Neural cell (in vitro differentiated cells): ENCODE data around the gene VPREB1.
"Not testable (repeated sequence)": the region's sequence is repeated elsewhere in the genome, so short reads cannot be mapped to it uniquely, and the experiment has no call there.

Experiments
- EP300 ChIP-seq: fragments of 450-650 bp; conservative IDR thresholded peaks from 2 replicates; pipeline ENCODE4 v1.6.1; 2014; ENCODE audit warnings: antibody characterized with exemption, mild to moderate bottlenecking, moderate library complexity; ENCODE audit not compliant: poor library complexity, severe bottlenecking
- EZH2 ChIP-seq: fragments of 200-600, 300-800 bp; shearing (Covaris generic), sonication (generic); IDR thresholded peaks from 2 replicates; pipeline ENCODE4 v1.6.1; 2014; ENCODE audit warnings: antibody characterized with exemption, low read length, borderline replicate concordance, mild to moderate bottlenecking; ENCODE audit not compliant: insufficient read depth, poor library complexity, severe bottlenecking
- POLR2AphosphoS5 ChIP-seq: IDR thresholded peaks from 2 replicates; pipeline ENCODE4 v1.6.1; 2012
- SMC3 ChIP-seq: fragments of 450-650 bp; conservative IDR thresholded peaks from 2 replicates; pipeline ENCODE4 v1.6.1; 2014; ENCODE audit warnings: antibody characterized with exemption, mild to moderate bottlenecking, moderate library complexity; ENCODE audit not compliant: poor library complexity
- TF ChIP-seq, protein P1 (sequence below): fragments of 450-650 bp; IDR thresholded peaks from 2 replicates; pipeline ENCODE4 v1.5.1; 2014; ENCODE audit warnings: antibody characterized with exemption, mild to moderate bottlenecking, moderate library complexity; ENCODE audit not compliant: poor library complexity, severe bottlenecking
- TF ChIP-seq, protein P2 (sequence below): IDR thresholded peaks from 2 replicates; pipeline ENCODE4 v1.6.1; 2012; ENCODE audit warnings: borderline replicate concordance

DNA sequence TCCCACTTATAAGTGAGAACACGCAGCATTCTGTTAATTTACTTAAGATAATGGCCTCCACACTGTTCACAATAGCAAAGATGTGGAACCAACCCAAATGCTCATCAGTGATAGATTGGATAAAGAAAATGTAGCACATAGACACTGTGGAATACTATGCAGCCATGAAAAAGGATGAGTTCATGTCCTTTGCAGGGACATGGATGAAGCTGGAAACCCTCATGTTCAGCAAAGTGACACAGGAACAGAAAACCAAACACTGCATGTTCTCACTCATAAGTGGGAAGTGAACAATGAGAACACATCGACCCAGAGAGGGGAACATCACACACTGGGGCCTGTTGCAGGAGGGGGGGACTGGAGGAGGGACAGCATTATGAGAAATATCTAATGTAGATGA, 15.6 kb downstream of the VPREB1 start:
- not testable (repeated sequence) for TF ChIP-seq POLR2AphosphoS5, EP300, EZH2, SMC3
- TF ChIP-seq, protein P1, sequence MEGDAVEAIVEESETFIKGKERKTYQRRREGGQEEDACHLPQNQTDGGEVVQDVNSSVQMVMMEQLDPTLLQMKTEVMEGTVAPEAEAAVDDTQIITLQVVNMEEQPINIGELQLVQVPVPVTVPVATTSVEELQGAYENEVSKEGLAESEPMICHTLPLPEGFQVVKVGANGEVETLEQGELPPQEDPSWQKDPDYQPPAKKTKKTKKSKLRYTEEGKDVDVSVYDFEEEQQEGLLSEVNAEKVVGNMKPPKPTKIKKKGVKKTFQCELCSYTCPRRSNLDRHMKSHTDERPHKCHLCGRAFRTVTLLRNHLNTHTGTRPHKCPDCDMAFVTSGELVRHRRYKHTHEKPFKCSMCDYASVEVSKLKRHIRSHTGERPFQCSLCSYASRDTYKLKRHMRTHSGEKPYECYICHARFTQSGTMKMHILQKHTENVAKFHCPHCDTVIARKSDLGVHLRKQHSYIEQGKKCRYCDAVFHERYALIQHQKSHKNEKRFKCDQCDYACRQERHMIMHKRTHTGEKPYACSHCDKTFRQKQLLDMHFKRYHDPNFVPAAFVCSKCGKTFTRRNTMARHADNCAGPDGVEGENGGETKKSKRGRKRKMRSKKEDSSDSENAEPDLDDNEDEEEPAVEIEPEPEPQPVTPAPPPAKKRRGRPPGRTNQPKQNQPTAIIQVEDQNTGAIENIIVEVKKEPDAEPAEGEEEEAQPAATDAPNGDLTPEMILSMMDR = not testable (repeated sequence)
- TF ChIP-seq, protein P2, sequence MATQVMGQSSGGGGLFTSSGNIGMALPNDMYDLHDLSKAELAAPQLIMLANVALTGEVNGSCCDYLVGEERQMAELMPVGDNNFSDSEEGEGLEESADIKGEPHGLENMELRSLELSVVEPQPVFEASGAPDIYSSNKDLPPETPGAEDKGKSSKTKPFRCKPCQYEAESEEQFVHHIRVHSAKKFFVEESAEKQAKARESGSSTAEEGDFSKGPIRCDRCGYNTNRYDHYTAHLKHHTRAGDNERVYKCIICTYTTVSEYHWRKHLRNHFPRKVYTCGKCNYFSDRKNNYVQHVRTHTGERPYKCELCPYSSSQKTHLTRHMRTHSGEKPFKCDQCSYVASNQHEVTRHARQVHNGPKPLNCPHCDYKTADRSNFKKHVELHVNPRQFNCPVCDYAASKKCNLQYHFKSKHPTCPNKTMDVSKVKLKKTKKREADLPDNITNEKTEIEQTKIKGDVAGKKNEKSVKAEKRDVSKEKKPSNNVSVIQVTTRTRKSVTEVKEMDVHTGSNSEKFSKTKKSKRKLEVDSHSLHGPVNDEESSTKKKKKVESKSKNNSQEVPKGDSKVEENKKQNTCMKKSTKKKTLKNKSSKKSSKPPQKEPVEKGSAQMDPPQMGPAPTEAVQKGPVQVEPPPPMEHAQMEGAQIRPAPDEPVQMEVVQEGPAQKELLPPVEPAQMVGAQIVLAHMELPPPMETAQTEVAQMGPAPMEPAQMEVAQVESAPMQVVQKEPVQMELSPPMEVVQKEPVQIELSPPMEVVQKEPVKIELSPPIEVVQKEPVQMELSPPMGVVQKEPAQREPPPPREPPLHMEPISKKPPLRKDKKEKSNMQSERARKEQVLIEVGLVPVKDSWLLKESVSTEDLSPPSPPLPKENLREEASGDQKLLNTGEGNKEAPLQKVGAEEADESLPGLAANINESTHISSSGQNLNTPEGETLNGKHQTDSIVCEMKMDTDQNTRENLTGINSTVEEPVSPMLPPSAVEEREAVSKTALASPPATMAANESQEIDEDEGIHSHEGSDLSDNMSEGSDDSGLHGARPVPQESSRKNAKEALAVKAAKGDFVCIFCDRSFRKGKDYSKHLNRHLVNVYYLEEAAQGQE = not testable (repeated sequence)
